OCI-LY1 (cell line): ENCODE data around the gene CDS1.

Source experiments
- EZH2 ChIP-seq: fragments of 200-600 bp; sonication (generic), shearing (Covaris generic); IDR thresholded peaks from 2 replicates; pipeline ENCODE4 v1.8.0; 2017; ENCODE audit warnings: borderline replicate concordance, mixed run types, mild to moderate bottlenecking, antibody characterized with exemption, low read length, moderate library complexity, mixed read lengths
- TF ChIP-seq, protein P1 (sequence below): fragments of 200-600 bp; sonication (generic), shearing (Covaris generic); IDR thresholded peaks from 2 replicates; pipeline ENCODE4 v1.5.1; 2017; ENCODE audit warnings: mild to moderate bottlenecking, antibody characterized with exemption, low read length, moderate library complexity, mixed read lengths

- TF ChIP-seq, protein P1, sequence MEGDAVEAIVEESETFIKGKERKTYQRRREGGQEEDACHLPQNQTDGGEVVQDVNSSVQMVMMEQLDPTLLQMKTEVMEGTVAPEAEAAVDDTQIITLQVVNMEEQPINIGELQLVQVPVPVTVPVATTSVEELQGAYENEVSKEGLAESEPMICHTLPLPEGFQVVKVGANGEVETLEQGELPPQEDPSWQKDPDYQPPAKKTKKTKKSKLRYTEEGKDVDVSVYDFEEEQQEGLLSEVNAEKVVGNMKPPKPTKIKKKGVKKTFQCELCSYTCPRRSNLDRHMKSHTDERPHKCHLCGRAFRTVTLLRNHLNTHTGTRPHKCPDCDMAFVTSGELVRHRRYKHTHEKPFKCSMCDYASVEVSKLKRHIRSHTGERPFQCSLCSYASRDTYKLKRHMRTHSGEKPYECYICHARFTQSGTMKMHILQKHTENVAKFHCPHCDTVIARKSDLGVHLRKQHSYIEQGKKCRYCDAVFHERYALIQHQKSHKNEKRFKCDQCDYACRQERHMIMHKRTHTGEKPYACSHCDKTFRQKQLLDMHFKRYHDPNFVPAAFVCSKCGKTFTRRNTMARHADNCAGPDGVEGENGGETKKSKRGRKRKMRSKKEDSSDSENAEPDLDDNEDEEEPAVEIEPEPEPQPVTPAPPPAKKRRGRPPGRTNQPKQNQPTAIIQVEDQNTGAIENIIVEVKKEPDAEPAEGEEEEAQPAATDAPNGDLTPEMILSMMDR = no peak
- TF ChIP-seq EZH2 = no peak
These were observed 14.4 kb upstream of the CDS1 start for GRCh38 chr4:84568496-84568895.
